GM23338 (cell line): ENCODE results near the gene MYOF. TPM values are rescaled to one million over a fixed set of nuclear protein-coding genes. Genes with fewer than 3 reads are reported as not detected.

Experiments
- CTCF ChIP-seq, 2 experiments: fragments of 200-600 bp in 1 of 2; sonication (generic) in 1 of 2; conservative IDR thresholded peaks; 2 replicates each; pipeline versions ENCODE4 v1.5.1 to v1.6.1; 2016 to 2017; ENCODE audit warnings: antibody characterized with exemption in 2 of 2, low read depth in 2 of 2, mild to moderate bottlenecking in 2 of 2, moderate library complexity in 1 of 2
- EZH2 ChIP-seq: fragments of 200-600 bp; sonication (generic); IDR thresholded peaks from one replicate; pipeline ENCODE4 v1.8.0; 2017; ENCODE audit warnings: antibody characterized with exemption, mild to moderate bottlenecking, low read depth; ENCODE audit not compliant: unreplicated experiment
- NANOG ChIP-seq: IDR thresholded peaks from 2 replicates; pipeline ENCODE4 v1.6.1; 2016; ENCODE audit warnings: antibody characterized with exemption, borderline replicate concordance
- POLR2AphosphoS5 ChIP-seq: IDR thresholded peaks from 2 replicates; pipeline ENCODE4 v1.6.1; 2016; ENCODE audit warnings: antibody characterized with exemption, low read depth
- REST ChIP-seq: IDR thresholded peaks from one replicate; pipeline ENCODE4 v1.6.1; 2018; ENCODE audit warnings: antibody characterized with exemption; ENCODE audit not compliant: unreplicated experiment
- ZNF114 ChIP-seq: fragments of 250-450 bp; sonication (Bioruptor Pico); IDR thresholded peaks from 2 replicates; pipeline ENCODE4 v1.5.0; 2020; ENCODE audit warnings: mild to moderate bottlenecking, moderate library complexity
- ZNF331 ChIP-seq: fragments of 250-450 bp; sonication (Bioruptor Pico); IDR thresholded peaks from 2 replicates; pipeline ENCODE4 v1.5.0; 2020; ENCODE audit warnings: low read depth, mild to moderate bottlenecking, moderate library complexity
- ZNF462 ChIP-seq: fragments of 250-450 bp; sonication (Bioruptor Pico); IDR thresholded peaks from 2 replicates; pipeline ENCODE4 v1.5.0; 2020; ENCODE audit warnings: mild to moderate bottlenecking, moderate library complexity
- polyA plus RNA-seq: library from polyadenylated mRNA; unstranded; fragments of >200 nt; fragmentation: Nextera tagmentation; extraction: Ambion mirVana; gene quantifications from 2 replicates; pipeline ENCODE4 v1.2.1, GENCODE V29; 2016
- total RNA-seq: library from RNA; depleted of rRNA; stranded (reverse); fragments of >200 nt; shearing (Covaris generic); gene quantifications from 2 replicates; pipeline ENCODE4 v1.2.3, GENCODE V29; 2014

MYOF gene
- total and polyA plus RNA-seq, 2 experiments from 2014 or later = 0.82 to 1.4 TPM

- TF ChIP-seq ZNF462 (CRISPR knock-in tag) (no peak), POLR2AphosphoS5 (no peak), EZH2 (no peak), NANOG (no peak), ZNF331 (CRISPR knock-in tag) (no peak), REST (no peak), CTCF (conservative IDR thresholded peaks at IDR 0.05; ENCODE audit: low read depth in 2 of 2) (no peak), ZNF114 (CRISPR knock-in tag) (no peak)
Observed at GRCh38 chr10:93518531-93518930, 36.4 kb upstream of the MYOF start (continued).
